HCT116 (cell line): ENCODE data around the gene BFSP2. TPM values are rescaled to one million over a fixed set of nuclear protein-coding genes. Genes with fewer than 3 reads are reported as not detected.

ENCODE experiments used
- ATAC-seq: fragments of 200-7000 bp; cut with Tn5 transposase; 2 replicates; pipeline ENCODE4 v1.9.1; 2020; ENCODE audit warnings: mild to moderate bottlenecking, moderate library complexity
- BruUV-seq: library from RNA; stranded (reverse); fragments of 400-500 nt; replicated peaks from 2 replicates; lab custom pipeline; 2021; lab: Mats Ljungman, UMichigan
- CTCF ChIA-PET: fragments of 300-600 bp; sonication (Branson Sonifier 250); formaldehyde crosslinking; loops from one replicate; lab custom pipeline; 2021; ENCODE audit warnings: antibody characterized with exemption; lab: Charles Lee
- POLR2A ChIA-PET: fragments of 300-600, 350-600 bp; sonication (Branson Sonifier 250); formaldehyde crosslinking; loops from one replicate; lab custom pipeline; 2021; ENCODE audit warnings: antibody characterized with exemption; lab: Charles Lee
- RAD21 ChIA-PET, 2 experiments: fragments of 300-600 bp; sonication (Branson Sonifier 250); formaldehyde crosslinking; loops; one replicate each; lab custom pipeline; 2023; ENCODE audit warnings: low total read pairs in 2 of 2; ENCODE audit not compliant: uncharacterized antibody in 2 of 2, unreplicated experiment in 2 of 2, low non-redundant PET in 1 of 2; lab: Charles Lee
- DNase-seq: peaks from one replicate; pipeline ENCODE4 v3.0.0-alpha.2; 2010; ENCODE audit warnings: low read depth, low spot score
- H2AFZ ChIP-seq: fragments of 200-600 bp; shearing (Covaris generic), sonication (generic); 2 replicates; pipeline ENCODE4 v1.6.1; 2017; ENCODE audit warnings: low read depth, mixed run types, mixed read lengths, antibody characterized with exemption, low read length; ENCODE audit not compliant: poor library complexity, severe bottlenecking
- H3K27ac ChIP-seq: 2 replicates; pipeline ENCODE4 v1.5.1; 2012; ENCODE audit warnings: low read depth, low read length
- H3K27me3 ChIP-seq: fragments of 200-600 bp; sonication (generic); 2 replicates; pipeline ENCODE4 v1.6.1; 2016; ENCODE audit warnings: mixed run types, low read length, mixed read lengths; ENCODE audit not compliant: insufficient read depth
- H3K36me3 ChIP-seq, 2 experiments: fragments of 200-500 bp in 1 of 2; fragments of 200-600 bp in 1 of 2; sonication (Bioruptor generic) in 1 of 2; sonication (generic) in 1 of 2; 2 replicates each; pipeline versions ENCODE4 v1.5.1 to v1.6.1; 2014 to 2016; ENCODE audit warnings: low read length in 2 of 2, inconsistent platforms in 1 of 2, mixed read lengths in 1 of 2, mixed run types in 1 of 2; ENCODE audit not compliant: insufficient read depth in 2 of 2, control insufficient read depth in 1 of 2
- H3K4me1 ChIP-seq, 2 experiments: fragments of 200-600 bp in 1 of 2; sonication (generic) in 1 of 2; 2 replicates each; pipeline versions ENCODE4 v1.5.1 to v1.6.1; 2012 to 2017; ENCODE audit warnings: low read length in 2 of 2, inconsistent platforms in 1 of 2, mild to moderate bottlenecking in 1 of 2, mixed read lengths in 1 of 2, mixed run types in 1 of 2, moderate library complexity in 1 of 2; ENCODE audit not compliant: insufficient read depth in 2 of 2, control insufficient read depth in 1 of 2
- H3K4me2 ChIP-seq: fragments of 200-600 bp; sonication (generic); 2 replicates; pipeline ENCODE4 v1.6.1; 2017; ENCODE audit warnings: mixed run types, low read length, mixed read lengths
- H3K4me3 ChIP-seq, 2 experiments: fragments of 200-600 bp in 1 of 2; sonication (generic) in 1 of 2; replicated peaks in 1 of 2; 2 replicates each; pipeline ENCODE4 v1.5.1; 2011 to 2016; ENCODE audit warnings: low read length in 2 of 2, control low read depth in 1 of 2, low read depth in 1 of 2, mild to moderate bottlenecking in 1 of 2, mixed read lengths in 1 of 2, mixed run types in 1 of 2
- H3K79me2 ChIP-seq: fragments of 200-600 bp; sonication (generic); 2 replicates; pipeline ENCODE4 v1.6.1; 2017; ENCODE audit warnings: mild to moderate bottlenecking, mixed run types, low read length, moderate library complexity, mixed read lengths; ENCODE audit not compliant: insufficient read depth
- H3K9ac ChIP-seq: fragments of 200-600 bp; sonication (generic); 2 replicates; pipeline ENCODE4 v1.6.1; 2016; ENCODE audit warnings: low read length, mixed read lengths
- H3K9me2 ChIP-seq: fragments of 200-600 bp; sonication (generic), shearing (Covaris generic); 2 replicates; pipeline ENCODE4 v1.6.1; 2017; ENCODE audit warnings: mixed run types, mild to moderate bottlenecking, moderate library complexity; ENCODE audit not compliant: insufficient read depth
- H3K9me3 ChIP-seq, 2 experiments: fragments of 200-500 bp in 1 of 2; fragments of 200-600 bp in 1 of 2; sonication (Bioruptor generic) in 1 of 2; sonication (generic) in 1 of 2; 2 replicates each; pipeline ENCODE4 v1.6.1; 2014 to 2017; ENCODE audit warnings: low read length in 2 of 2, mixed read lengths in 2 of 2, inconsistent platforms in 1 of 2, low read depth in 1 of 2, mild to moderate bottlenecking in 1 of 2, mixed run types in 1 of 2, moderate library complexity in 1 of 2; ENCODE audit not compliant: control insufficient read depth in 1 of 2, insufficient read depth in 1 of 2
- H4K20me1 ChIP-seq: fragments of 200-600 bp; sonication (generic), shearing (Covaris generic); 2 replicates; pipeline ENCODE4 v1.6.1; 2017; ENCODE audit warnings: mixed run types, mild to moderate bottlenecking, moderate library complexity; ENCODE audit not compliant: insufficient read depth
- ATF3 ChIP-seq: IDR thresholded peaks from 2 replicates; pipeline ENCODE4 v1.6.1; 2012
- CBX3 ChIP-seq: IDR thresholded peaks from 2 replicates; pipeline ENCODE4 v1.6.1; 2012; ENCODE audit warnings: low read depth
- CTCF ChIP-seq, 3 experiments: fragments of 200-600 bp in 1 of 3; sonication (generic) in 1 of 3; IDR thresholded peaks in 2 of 3; conservative IDR thresholded peaks in 1 of 3; 2 replicates each; pipeline ENCODE4 v1.5.1; 2012 to 2017; ENCODE audit warnings: low read depth in 2 of 3, low read length in 2 of 3, antibody characterized with exemption in 1 of 3, borderline replicate concordance in 1 of 3, control low read depth in 1 of 3, mild to moderate bottlenecking in 1 of 3, mixed read lengths in 1 of 3, mixed run types in 1 of 3, moderate library complexity in 1 of 3; ENCODE audit not compliant: insufficient read depth in 1 of 3
- EGR1 ChIP-seq: IDR thresholded peaks from 2 replicates; pipeline ENCODE4 v1.6.1; 2012; ENCODE audit warnings: low read depth
- ELF1 ChIP-seq: IDR thresholded peaks from 2 replicates; pipeline ENCODE4 v1.6.1; 2012; ENCODE audit warnings: low read depth, borderline replicate concordance
- FOSL1 ChIP-seq: IDR thresholded peaks from 2 replicates; pipeline ENCODE4 v1.6.1; 2012; ENCODE audit warnings: low read depth
- JUND ChIP-seq: IDR thresholded peaks from 2 replicates; pipeline ENCODE4 v1.6.1; 2012
- POLR2A ChIP-seq: IDR thresholded peaks from 2 replicates; pipeline ENCODE4 v1.7.0; 2011; ENCODE audit warnings: borderline replicate concordance; ENCODE audit not compliant: insufficient read depth, insufficient read length; ENCODE audit errors: extremely low read depth
- RAD21 ChIP-seq: IDR thresholded peaks from 2 replicates; pipeline ENCODE4 v1.6.1; 2012; ENCODE audit warnings: low read depth, mild to moderate bottlenecking
- SIN3A ChIP-seq: IDR thresholded peaks from 2 replicates; pipeline ENCODE4 v1.6.1; 2012; ENCODE audit warnings: low read depth
- SP1 ChIP-seq: IDR thresholded peaks from 2 replicates; pipeline ENCODE4 v1.6.1; 2012; ENCODE audit warnings: low read depth
- SRF ChIP-seq: IDR thresholded peaks from 2 replicates; pipeline ENCODE4 v1.6.1; 2012; ENCODE audit warnings: low read depth
- TCF7L2 ChIP-seq: IDR thresholded peaks from 2 replicates; pipeline ENCODE4 v1.7.0; 2011; ENCODE audit warnings: borderline replicate concordance, inconsistent platforms; ENCODE audit not compliant: insufficient read depth, insufficient read length; ENCODE audit errors: extremely low read depth
- YY1 ChIP-seq: IDR thresholded peaks from 2 replicates; pipeline ENCODE4 v1.6.1; 2011; ENCODE audit warnings: low read length, low read depth, moderate library complexity, mild to moderate bottlenecking; ENCODE audit not compliant: insufficient replicate concordance; ENCODE audit errors: extremely low read depth
- intact Hi-C: fragments of 100-400 bp; cut with micrococcal nuclease; formaldehyde crosslinking; loops from 2 replicates; pipeline ENCODE4 v1.10.0; 2022
- total RNA-seq: library from RNA; stranded (reverse); gene quantifications from one replicate; pipeline ENCODE4 v1.2.1, GENCODE V29; 2021; ENCODE audit not compliant: unreplicated experiment

BFSP2 gene
- total RNA-seq, 1 experiment from 2014 or later = not detected

DNA sequence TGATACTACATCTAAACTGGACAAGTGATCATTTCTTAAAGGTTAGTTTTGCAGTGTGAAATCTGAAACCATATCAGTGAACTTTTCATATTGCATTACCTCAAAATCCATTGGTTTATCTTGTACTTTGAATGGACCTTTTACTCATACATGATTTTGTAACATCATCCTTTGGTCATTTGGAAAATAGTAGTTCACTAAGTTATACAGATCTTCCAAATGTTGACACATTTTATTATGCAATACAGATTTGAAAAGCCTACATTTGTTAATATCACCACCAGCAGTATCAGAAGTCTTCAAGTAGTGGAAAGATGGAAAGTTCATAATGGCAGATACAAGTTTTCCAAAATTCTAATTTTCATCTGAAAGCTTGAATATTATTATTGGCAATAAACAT lies 109.6 kb downstream of the BFSP2 start:
- TF ChIP-seq ELF1 = no peak
- no peak for TF ChIP-seq ATF3
- TF ChIP-seq TCF7L2 = no peak
- no peak for TF ChIP-seq EGR1
- no peak for TF ChIP-seq SIN3A
- TF ChIP-seq CTCF (IDR thresholded peaks at IDR 0.05 in 2 of 3, conservative IDR thresholded peaks at IDR 0.05 in 1 of 3; ENCODE audit: borderline replicate concordance in 1 of 3, insufficient read depth in 1 of 3, low read depth in 2 of 3, low read length in 2 of 3) = no peak
- TF ChIP-seq CBX3 = no peak
- no peak for TF ChIP-seq POLR2A
- TF ChIP-seq SRF = no peak
- TF ChIP-seq YY1 = no peak
- TF ChIP-seq JUND = no peak
- no peak for TF ChIP-seq RAD21
- TF ChIP-seq FOSL1 = no peak
- TF ChIP-seq SP1 = no peak
- no TSS peak for BruUV-seq
- RAD21 ChIA-PET = no interaction called here

More for the DNA sequence above, 109.6 kb downstream of the BFSP2 start:
- no peaks in the 10 kb centered on the region for H3K4me1 ChIP-seq
- no peak overlapping the region for H2AFZ ChIP-seq
- CTCF ChIA-PET = no interaction called here
- H3K9ac ChIP-seq = no peak overlapping the region
- H3K79me2 ChIP-seq = no peaks in the 10 kb centered on the region
- no peaks in the 10 kb centered on the region for H3K27me3 ChIP-seq
- POLR2A ChIA-PET = no interaction called here
- no peak overlapping the region for H3K27ac ChIP-seq
- H3K4me3 ChIP-seq = no peak overlapping the region
- no peaks in the 10 kb centered on the region for H3K9me3 ChIP-seq
- no peak overlapping the region for H3K4me2 ChIP-seq
- intact Hi-C loops = no loop called here
- H3K36me3 ChIP-seq = no peaks in the 10 kb centered on the region
- H4K20me1 ChIP-seq = no peaks in the 10 kb centered on the region
- no peaks in the 10 kb centered on the region for H3K9me2 ChIP-seq
- ATAC-seq = no peak
- DNase-seq = no peak
